HG03045 (cell line): ENCODE data around the gene IDNK.

Source experiments
- ATAC-seq: cut with Tn5 transposase; IDR thresholded peaks from one replicate; pipeline ENCODE4 v1.9.1; 2021; ENCODE audit warnings: mild to moderate bottlenecking, moderate library complexity; ENCODE audit not compliant: unreplicated experiment

The IDNK gene

DNA sequence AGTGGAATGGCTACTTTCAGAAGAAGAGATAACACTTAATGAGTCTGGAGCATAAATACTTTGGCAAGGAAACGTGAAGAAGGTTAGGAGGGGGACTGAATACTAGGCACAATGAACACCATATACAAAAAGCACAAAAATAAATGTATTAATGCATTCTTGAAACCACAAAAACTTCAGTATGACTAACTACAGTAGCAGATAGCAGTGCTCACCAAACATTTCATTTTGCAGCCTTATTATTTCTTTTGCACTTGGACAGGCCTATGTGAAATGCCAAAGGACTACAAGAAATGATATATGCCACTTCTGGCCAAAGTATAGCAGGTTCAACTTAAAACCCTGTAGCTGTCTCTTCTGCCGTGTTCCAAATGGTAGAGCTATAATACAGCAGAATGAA, 58.5 kb downstream of the IDNK start:
- ATAC-seq, result no peak

DNA sequence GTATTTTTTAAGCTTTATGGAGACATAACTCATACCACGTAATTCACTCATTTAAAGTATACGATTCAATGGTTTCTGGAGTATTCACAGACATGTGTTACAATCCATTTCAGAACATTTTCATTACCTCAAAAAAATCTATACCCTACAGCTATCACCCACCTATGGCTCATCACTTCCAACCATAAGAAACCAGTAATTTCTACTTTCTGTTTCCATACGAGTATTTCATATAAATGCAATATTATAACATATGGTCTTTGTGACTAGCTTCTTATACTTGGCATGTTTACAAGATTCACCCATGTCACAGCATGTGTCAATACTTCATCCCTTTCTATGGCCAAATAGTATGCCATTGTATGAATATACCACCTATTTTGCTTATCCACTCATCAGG, 66.0 kb downstream of the IDNK start:
- ATAC-seq, result no peak

DNA sequence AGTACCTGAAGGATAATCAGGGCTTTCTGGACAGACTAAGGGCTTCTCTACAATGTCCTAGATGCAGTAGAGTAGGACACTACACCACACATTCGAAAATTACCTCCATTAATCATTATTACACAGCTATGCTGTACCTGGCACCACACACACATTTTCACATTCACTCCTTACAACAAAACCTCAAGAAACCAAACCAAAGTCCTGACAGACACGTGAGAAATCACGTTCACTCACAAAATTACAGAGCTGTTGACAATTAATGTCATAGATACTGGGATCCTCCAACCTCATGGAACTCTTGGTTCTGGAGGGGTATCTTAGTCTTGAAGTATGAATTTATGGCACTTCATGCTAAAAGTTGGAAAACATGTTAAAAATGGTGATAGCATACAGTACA, 68.5 kb downstream of the IDNK start:
- ATAC-seq, result no peak
